ENCODE measurements around the gene OR6C76. TPM values are rescaled to one million over a fixed set of nuclear protein-coding genes. Genes with fewer than 3 reads are reported as not detected.

Gene OR6C76
- total and polyA plus RNA-seq, 2 of the 4 experiments (the other 2 are of a cell fraction): not detected

DNA sequence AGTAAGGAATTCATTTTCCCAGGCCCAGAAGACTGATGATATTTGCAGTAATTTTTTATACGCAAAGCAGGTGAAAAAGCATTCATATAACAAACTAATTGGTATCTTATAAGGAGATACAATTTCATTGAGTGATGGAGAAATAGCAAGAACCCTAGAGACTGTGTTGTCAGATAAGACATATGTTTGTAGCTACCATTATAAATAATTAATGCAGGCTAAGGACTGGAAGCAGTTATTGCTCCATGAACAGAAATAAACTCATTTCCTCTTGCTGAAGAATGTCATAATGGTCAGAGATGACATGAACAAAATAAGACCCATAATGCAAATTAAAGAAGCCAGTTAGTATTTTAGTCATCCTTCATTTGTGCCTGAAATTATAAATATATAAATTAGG lies 19.3 kb downstream of the OR6C76 start:
- no peaks in the 10 kb centered on the region for H3K79me1 ChIP-seq (ENCODE audit: low read depth in 1 of 2, low read length in 2 of 2)
- H2AK9ac ChIP-seq (replicated peaks; ENCODE audit: low read depth, low read length, poor library complexity): no peak overlapping the region
- no peaks in the 10 kb centered on the region for H3K9me1 ChIP-seq (ENCODE audit: insufficient read depth, low read length)
- H3K36me3 ChIP-seq (ENCODE audit: control insufficient read depth, insufficient read depth, low read length): no peaks in the 10 kb centered on the region
- H3K27me3 ChIP-seq (ENCODE audit: control insufficient read depth, insufficient read depth, low read length): no peaks in the 10 kb centered on the region
- ChIA-PET CTCF (no interaction called here), POLR2A (ENCODE audit: unreplicated experiment) (no interaction called here)
- no peak overlapping the region for H3K27ac ChIP-seq (ENCODE audit: insufficient read depth, low read length)
- H3K23ac ChIP-seq (ENCODE audit: low read depth, low read length): no peak overlapping the region
- H4K91ac ChIP-seq (ENCODE audit: insufficient read depth, low read depth, low read length): no peak overlapping the region
- no peak overlapping the region for H3K4me2 ChIP-seq (ENCODE audit: low read depth, low read length)
- no peak overlapping the region for H3K18ac ChIP-seq (ENCODE audit: low read depth, low read length)
- no peak overlapping the region for H3K4me3 ChIP-seq (ENCODE audit: insufficient read depth, low read depth, low read length)
- in situ Hi-C loops (cut with MboI; ENCODE audit: low sequenced_read_pairs) (no loop called here), intact Hi-C loops (cut with micrococcal nuclease) (no loop called here), dilution Hi-C loops (cut with HindIII; ENCODE audit: low sequenced_read_pairs, unreplicated experiment) (no loop called here)
- no peak overlapping the region for H2AFZ ChIP-seq (replicated peaks; ENCODE audit: low read length, poor library complexity)
- H2BK120ac ChIP-seq (ENCODE audit: low read depth, low read length): no peak overlapping the region
- no peak overlapping the region for H2BK20ac ChIP-seq (ENCODE audit: low read depth, low read length)
- no peak overlapping the region for H2BK5ac ChIP-seq (ENCODE audit: low read depth, low read length, poor library complexity, severe bottlenecking)
- no peak overlapping the region for H4K8ac ChIP-seq (ENCODE audit: low read depth in 2 of 2, low read length in 2 of 2)
- TF ChIP-seq, protein P1, sequence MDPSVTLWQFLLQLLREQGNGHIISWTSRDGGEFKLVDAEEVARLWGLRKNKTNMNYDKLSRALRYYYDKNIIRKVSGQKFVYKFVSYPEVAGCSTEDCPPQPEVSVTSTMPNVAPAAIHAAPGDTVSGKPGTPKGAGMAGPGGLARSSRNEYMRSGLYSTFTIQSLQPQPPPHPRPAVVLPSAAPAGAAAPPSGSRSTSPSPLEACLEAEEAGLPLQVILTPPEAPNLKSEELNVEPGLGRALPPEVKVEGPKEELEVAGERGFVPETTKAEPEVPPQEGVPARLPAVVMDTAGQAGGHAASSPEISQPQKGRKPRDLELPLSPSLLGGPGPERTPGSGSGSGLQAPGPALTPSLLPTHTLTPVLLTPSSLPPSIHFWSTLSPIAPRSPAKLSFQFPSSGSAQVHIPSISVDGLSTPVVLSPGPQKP (IDR thresholded peaks at IDR 0.05; ENCODE audit: borderline replicate concordance, low read depth, low read length): no peak
- no peak for TF ChIP-seq MAZ (IDR thresholded peaks at IDR 0.05; ENCODE audit: borderline replicate concordance, low read depth, low read length)
- TF ChIP-seq RAD21 (IDR thresholded peaks at IDR 0.05; ENCODE audit: low read length): no peak
- no peak for TF ChIP-seq SMC3 (IDR thresholded peaks at IDR 0.05; ENCODE audit: low read depth, low read length)
- TF ChIP-seq RCOR1 (IDR thresholded peaks at IDR 0.05; ENCODE audit: insufficient replicate concordance, low read length): no peak
- TF ChIP-seq FOS (IDR thresholded peaks at IDR 0.05; ENCODE audit: low read depth, low read length): no peak
- no peak for TF ChIP-seq MAFK (IDR thresholded peaks at IDR 0.05; ENCODE audit: low read depth, low read length)
- TF ChIP-seq, protein P2, sequence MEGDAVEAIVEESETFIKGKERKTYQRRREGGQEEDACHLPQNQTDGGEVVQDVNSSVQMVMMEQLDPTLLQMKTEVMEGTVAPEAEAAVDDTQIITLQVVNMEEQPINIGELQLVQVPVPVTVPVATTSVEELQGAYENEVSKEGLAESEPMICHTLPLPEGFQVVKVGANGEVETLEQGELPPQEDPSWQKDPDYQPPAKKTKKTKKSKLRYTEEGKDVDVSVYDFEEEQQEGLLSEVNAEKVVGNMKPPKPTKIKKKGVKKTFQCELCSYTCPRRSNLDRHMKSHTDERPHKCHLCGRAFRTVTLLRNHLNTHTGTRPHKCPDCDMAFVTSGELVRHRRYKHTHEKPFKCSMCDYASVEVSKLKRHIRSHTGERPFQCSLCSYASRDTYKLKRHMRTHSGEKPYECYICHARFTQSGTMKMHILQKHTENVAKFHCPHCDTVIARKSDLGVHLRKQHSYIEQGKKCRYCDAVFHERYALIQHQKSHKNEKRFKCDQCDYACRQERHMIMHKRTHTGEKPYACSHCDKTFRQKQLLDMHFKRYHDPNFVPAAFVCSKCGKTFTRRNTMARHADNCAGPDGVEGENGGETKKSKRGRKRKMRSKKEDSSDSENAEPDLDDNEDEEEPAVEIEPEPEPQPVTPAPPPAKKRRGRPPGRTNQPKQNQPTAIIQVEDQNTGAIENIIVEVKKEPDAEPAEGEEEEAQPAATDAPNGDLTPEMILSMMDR (conservative IDR thresholded peaks at IDR 0.05; ENCODE audit: low read depth, low read length): no peak
- no peak for TF ChIP-seq CHD1 (IDR thresholded peaks at IDR 0.05; ENCODE audit: low read depth, low read length)
- TF ChIP-seq, protein P3, sequence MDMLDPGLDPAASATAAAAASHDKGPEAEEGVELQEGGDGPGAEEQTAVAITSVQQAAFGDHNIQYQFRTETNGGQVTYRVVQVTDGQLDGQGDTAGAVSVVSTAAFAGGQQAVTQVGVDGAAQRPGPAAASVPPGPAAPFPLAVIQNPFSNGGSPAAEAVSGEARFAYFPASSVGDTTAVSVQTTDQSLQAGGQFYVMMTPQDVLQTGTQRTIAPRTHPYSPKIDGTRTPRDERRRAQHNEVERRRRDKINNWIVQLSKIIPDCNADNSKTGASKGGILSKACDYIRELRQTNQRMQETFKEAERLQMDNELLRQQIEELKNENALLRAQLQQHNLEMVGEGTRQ (IDR thresholded peaks at IDR 0.05; ENCODE audit: low read depth, low read length): no peak
- TF ChIP-seq CEBPB (IDR thresholded peaks at IDR 0.05; ENCODE audit: low read depth, low read length): no peak
- TF ChIP-seq MXI1 (IDR thresholded peaks at IDR 0.05; ENCODE audit: borderline replicate concordance, low read depth, low read length): no peak
- no peak for TF ChIP-seq RFX5 (IDR thresholded peaks at IDR 0.05; ENCODE audit: low read depth, low read length)
- no peak for TF ChIP-seq POLR2A (IDR thresholded peaks at IDR 0.05; ENCODE audit: low read depth, low read length)
- no peak for TF ChIP-seq NFE2L2 (IDR thresholded peaks at IDR 0.05; ENCODE audit: low read depth, low read length)
- no peak for TF ChIP-seq BHLHE40 (IDR thresholded peaks at IDR 0.05; ENCODE audit: low read depth, low read length)
- H2BK15ac ChIP-seq (ENCODE audit: low read depth, low read length): no peak overlapping the region
- no peak for DNase-seq
- no peak overlapping the region for H4K5ac ChIP-seq (ENCODE audit: low read depth, low read length)
- no peaks in the 10 kb centered on the region for H3K9me3 ChIP-seq (ENCODE audit: control insufficient read depth, insufficient read depth, low read length)
- H3K4me1 ChIP-seq (ENCODE audit: control insufficient read depth, insufficient read depth, low read length): no peaks in the 10 kb centered on the region
- H4K20me1 ChIP-seq (ENCODE audit: insufficient read depth, low read length): no peaks in the 10 kb centered on the region
- no TSS peak for BruUV-seq (replicated peaks)
- H3K56ac ChIP-seq (ENCODE audit: extremely low read depth, insufficient read depth, low read length): no peak overlapping the region
- no peak overlapping the region for H3K9ac ChIP-seq (ENCODE audit: low read depth, low read length)
- no peak for ATAC-seq (ENCODE audit: low read depth)
- no peak overlapping the region for H2AK5ac ChIP-seq (ENCODE audit: low read depth, low read length)
- H3K14ac ChIP-seq (replicated peaks; ENCODE audit: low read depth, low read length): no peak overlapping the region
- no peak overlapping the region for H3K4ac ChIP-seq (ENCODE audit: low read depth, low read length)
- WGBS, 2 experiments (ENCODE audit: extremely low coverage in 2 of 2, insufficient read length in 1 of 2): no CpG with 5 or more reads among the region's 1 CpG
